ENCODE results near the gene TBX2. TPM values are rescaled to one million over a fixed set of nuclear protein-coding genes. Genes with fewer than 3 reads are reported as not detected.

TBX2 gene
- total RNA-seq, 1 donor from 2014 or later, result not detected

DNA sequence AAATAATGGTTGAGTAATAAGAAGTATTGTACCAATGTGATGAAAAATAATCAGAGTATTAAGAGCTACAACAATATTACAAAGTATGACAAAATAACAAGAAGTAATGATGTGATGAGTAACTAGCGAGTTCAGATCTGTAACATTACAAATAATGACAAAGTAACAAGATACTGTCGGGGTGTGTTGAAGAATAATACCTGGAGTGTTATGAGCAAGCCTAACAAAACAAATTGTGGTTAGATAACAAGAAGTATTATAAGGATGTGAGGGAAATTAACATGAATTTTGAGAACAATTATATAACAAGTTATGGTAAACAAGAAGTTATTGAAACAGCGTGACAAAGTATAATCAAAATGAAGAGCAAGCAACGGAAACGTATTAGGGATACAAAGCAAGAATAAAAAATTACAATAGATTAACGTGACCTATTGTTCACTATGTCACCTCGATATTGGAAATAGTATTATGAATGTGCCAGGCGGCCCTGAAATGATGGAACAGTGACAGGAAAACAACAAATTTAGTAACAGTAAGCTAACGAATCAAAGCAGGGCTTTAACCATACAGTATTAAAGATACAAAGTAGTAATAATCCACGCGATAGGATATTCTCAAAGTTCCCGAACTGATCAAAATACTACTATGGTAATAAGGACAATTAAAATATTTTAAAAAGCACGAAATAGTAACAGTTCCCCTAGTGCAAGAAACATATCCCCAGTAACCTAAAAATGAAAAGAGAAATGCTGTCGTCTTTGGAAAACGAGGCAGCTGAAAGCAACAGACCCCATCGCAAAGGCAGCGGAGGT, 54.1 kb downstream of the TBX2 start:
- no peak overlapping the region for H3K27ac Mint-ChIP-seq
- H3K27me3 Mint-ChIP-seq (ENCODE audit: insufficient read depth, low read depth), result peaks cover 70% of the 10 kb centered on the region
- Histone ChIP-seq H3K27me3 (peaks cover 100% of the 10 kb centered on the region), H3K9me3 (ENCODE audit: low read depth) (no peaks in the 10 kb centered on the region), H3K36me3 (no peaks in the 10 kb centered on the region), H3K4me3 (no peak overlapping the region), H4K20me1 (ENCODE audit: low read depth) (peaks cover 76% of the 10 kb centered on the region), H3K4me1 (peaks cover 17% of the 10 kb centered on the region), H3F3A (ENCODE audit: low read depth) (peaks cover 26% of the 10 kb centered on the region), H2AFZ (replicated peaks) (no peak overlapping the region), H3K4me2 (peak overlapping the region; percentile 59), H3K27ac (no peak overlapping the region), H3K9ac (no peak overlapping the region), H3K79me2 (ENCODE audit: low read depth) (no peaks in the 10 kb centered on the region)
- peaks cover 2% of the 10 kb centered on the region for H3K9me3 Mint-ChIP-seq
- no peak for DNase-seq (ENCODE audit: low spot score)
- H3K4me3 Mint-ChIP-seq, result peak overlapping the region; percentile 67
- TF ChIP-seq EZH2phosphoT487 (IDR thresholded peaks at IDR 0.05) (no peak), EZH2 (IDR thresholded peaks at IDR 0.05) (no peak)
- TF ChIP-seq, protein P1, sequence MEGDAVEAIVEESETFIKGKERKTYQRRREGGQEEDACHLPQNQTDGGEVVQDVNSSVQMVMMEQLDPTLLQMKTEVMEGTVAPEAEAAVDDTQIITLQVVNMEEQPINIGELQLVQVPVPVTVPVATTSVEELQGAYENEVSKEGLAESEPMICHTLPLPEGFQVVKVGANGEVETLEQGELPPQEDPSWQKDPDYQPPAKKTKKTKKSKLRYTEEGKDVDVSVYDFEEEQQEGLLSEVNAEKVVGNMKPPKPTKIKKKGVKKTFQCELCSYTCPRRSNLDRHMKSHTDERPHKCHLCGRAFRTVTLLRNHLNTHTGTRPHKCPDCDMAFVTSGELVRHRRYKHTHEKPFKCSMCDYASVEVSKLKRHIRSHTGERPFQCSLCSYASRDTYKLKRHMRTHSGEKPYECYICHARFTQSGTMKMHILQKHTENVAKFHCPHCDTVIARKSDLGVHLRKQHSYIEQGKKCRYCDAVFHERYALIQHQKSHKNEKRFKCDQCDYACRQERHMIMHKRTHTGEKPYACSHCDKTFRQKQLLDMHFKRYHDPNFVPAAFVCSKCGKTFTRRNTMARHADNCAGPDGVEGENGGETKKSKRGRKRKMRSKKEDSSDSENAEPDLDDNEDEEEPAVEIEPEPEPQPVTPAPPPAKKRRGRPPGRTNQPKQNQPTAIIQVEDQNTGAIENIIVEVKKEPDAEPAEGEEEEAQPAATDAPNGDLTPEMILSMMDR (IDR thresholded peaks at IDR 0.05), result no peak
- H3K4me1 Mint-ChIP-seq, result peaks cover 29% of the 10 kb centered on the region
- no peaks in the 10 kb centered on the region for H3K36me3 Mint-ChIP-seq

- Histone ChIP-seq H3K79me2 (ENCODE audit: low read depth) (no peaks in the 10 kb centered on the region), H3K4me2 (peak overlapping the region; percentile 59), H3K9ac (no peak overlapping the region), H3K36me3 (no peaks in the 10 kb centered on the region), H2AFZ (replicated peaks) (no peak overlapping the region), H3K27ac (no peak overlapping the region), H4K20me1 (ENCODE audit: low read depth) (peaks cover 78% of the 10 kb centered on the region), H3K9me3 (ENCODE audit: low read depth) (no peaks in the 10 kb centered on the region), H3F3A (ENCODE audit: low read depth) (peaks cover 26% of the 10 kb centered on the region), H3K27me3 (peaks cover 100% of the 10 kb centered on the region), H3K4me3 (peak overlapping the region; percentile 6), H3K4me1 (peaks cover 17% of the 10 kb centered on the region)
- H3K36me3 Mint-ChIP-seq, result no peaks in the 10 kb centered on the region
- H3K27ac Mint-ChIP-seq, result no peak overlapping the region
- TF ChIP-seq, protein P1 (IDR thresholded peaks at IDR 0.05), result no peak
- peak; percentile 98 for TF ChIP-seq EZH2phosphoT487 (IDR thresholded peaks at IDR 0.05)
- TF ChIP-seq EZH2 (IDR thresholded peaks at IDR 0.05), result peak; percentile 98
- H3K9me3 Mint-ChIP-seq, result peaks cover 3% of the 10 kb centered on the region
- peak overlapping the region; percentile 67 for H3K4me3 Mint-ChIP-seq
- peaks cover 72% of the 10 kb centered on the region for H3K27me3 Mint-ChIP-seq (ENCODE audit: insufficient read depth, low read depth)
- peaks cover 29% of the 10 kb centered on the region for H3K4me1 Mint-ChIP-seq
- peak; percentile 69 for DNase-seq (ENCODE audit: low spot score)
Measured at GRCh38 chr17:61454381-61455323, 55.0 kb downstream of the TBX2 start.

- Histone ChIP-seq H3F3A (ENCODE audit: low read depth) (peaks cover 24% of the 10 kb centered on the region), H3K4me2 (no peak overlapping the region), H3K4me1 (peaks cover 17% of the 10 kb centered on the region), H3K9ac (no peak overlapping the region), H2AFZ (replicated peaks) (no peak overlapping the region), H3K27me3 (peaks cover 100% of the 10 kb centered on the region), H3K9me3 (ENCODE audit: low read depth) (no peaks in the 10 kb centered on the region), H3K27ac (no peak overlapping the region), H3K36me3 (no peaks in the 10 kb centered on the region), H3K4me3 (no peak overlapping the region), H4K20me1 (ENCODE audit: low read depth) (peaks cover 85% of the 10 kb centered on the region), H3K79me2 (ENCODE audit: low read depth) (no peaks in the 10 kb centered on the region)
- TF ChIP-seq, protein P1 (IDR thresholded peaks at IDR 0.05), result no peak
- no peak for TF ChIP-seq EZH2phosphoT487 (IDR thresholded peaks at IDR 0.05)
- TF ChIP-seq EZH2 (IDR thresholded peaks at IDR 0.05), result no peak
- H3K27me3 Mint-ChIP-seq (ENCODE audit: insufficient read depth, low read depth), result peaks cover 74% of the 10 kb centered on the region
- peak overlapping the region; percentile 1 for H3K4me3 Mint-ChIP-seq
- peaks cover 29% of the 10 kb centered on the region for H3K4me1 Mint-ChIP-seq
- H3K27ac Mint-ChIP-seq, result no peak overlapping the region
- peaks cover 7% of the 10 kb centered on the region for H3K9me3 Mint-ChIP-seq
- peak; percentile 43 for DNase-seq (ENCODE audit: low spot score)
- H3K36me3 Mint-ChIP-seq, result no peaks in the 10 kb centered on the region
Measured at GRCh38 chr17:61455324-61456060, 55.8 kb downstream of the TBX2 start.
